Stimulated activated CD4-positive, alpha-beta T cell treated with anti-CD3 and anti-CD28 coated beads, Interleukin-1b, Interleukin-23, amount 100 ng/mL, for 24 hours (primary cell): ENCODE data around the gene OR8B3.

Experiments
- DNase-seq, 4 experiments: peaks; one replicate each; pipeline ENCODE4 v3.0.0-alpha.2; 2020; ENCODE audit warnings: low read depth in 4 of 4, low spot score in 1 of 4

OR8B3 gene

DNA sequence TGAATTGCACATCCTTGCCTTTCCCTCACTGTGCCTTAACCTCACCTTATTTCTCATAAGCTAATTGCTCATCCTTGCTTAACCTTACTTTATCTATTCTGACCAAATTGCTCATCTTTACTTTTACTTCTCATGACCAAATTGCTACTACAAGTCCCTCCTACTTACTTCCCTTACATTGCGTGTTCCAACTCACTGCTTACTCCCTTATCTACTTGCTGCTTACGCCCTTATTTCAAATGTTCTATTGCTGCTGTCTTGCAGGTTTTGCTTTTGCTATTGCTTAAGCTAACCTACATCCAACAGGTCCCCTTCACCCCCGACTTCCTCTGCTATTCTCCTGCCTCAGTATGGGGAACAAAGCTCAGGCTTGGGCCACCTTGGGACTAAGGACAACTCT lies 22.5 kb downstream of the OR8B3 start:
- no peak for DNase-seq

DNA sequence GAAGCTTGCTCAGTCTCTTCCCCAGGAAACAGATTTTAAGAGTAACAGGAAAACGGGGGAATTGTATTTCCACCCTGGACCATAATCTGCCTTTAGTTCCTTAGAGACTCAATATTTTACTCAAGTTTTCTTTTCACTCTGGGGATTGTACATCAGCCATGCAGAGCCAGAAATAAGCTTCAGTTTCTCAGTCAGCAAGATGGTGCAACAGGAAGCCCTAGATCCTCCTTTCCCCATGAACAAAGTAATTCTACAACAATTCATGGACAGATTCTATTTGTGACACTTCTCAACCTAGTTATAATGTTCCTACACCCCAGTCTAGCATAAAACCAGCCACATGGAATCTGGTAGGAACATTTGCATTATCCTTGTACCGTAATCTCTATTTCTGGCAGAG lies 39.3 kb downstream of the OR8B3 start:
- DNase-seq = no peak

DNA sequence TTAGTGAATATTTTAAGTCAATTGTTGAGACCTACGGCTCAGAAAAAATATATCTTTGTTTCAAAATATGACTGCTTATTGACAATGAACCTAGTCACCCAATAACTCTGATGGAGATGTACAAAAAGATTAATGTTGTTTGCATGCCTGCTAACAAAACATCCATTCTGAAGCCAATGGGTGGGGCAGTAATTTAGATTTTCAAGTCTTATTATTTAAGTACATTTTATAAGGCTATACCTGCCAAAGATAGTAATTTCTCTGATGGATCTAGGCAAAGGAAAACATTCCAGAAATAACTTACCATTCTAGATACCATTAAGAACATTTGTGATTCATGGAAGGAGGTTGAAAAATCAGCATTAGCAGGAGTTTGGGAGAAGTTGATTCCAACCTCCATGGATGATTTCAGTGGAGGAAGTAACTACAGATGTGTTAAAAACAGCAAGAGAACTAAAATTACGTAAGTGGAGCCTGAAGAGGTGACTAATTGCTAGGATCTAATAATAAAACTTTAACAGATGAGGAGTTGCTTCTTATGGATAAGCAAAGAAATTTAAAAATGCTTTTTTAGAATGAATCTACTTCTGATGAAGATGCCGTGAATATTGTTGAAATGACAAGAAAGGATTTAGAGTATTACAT lies 52.4 kb downstream of the OR8B3 start:
- DNase-seq = no peak
